Astrocyte of the spinal cord (primary cell): Measurements from ENCODE around the gene DENND5B.
"Not testable (repeated sequence)": the region's sequence is repeated elsewhere in the genome, so short reads cannot be mapped to it uniquely, and the experiment has no call there.

ENCODE experiments used
- DNase-seq: peaks from one replicate; pipeline ENCODE4 v3.0.0; 2011; ENCODE audit warnings: low read depth, low spot score
- H3K4me3 ChIP-seq: 2 replicates; pipeline ENCODE4 v1.5.1; 2011; ENCODE audit warnings: low read depth, mild to moderate bottlenecking, low read length, moderate library complexity
- CTCF ChIP-seq: IDR thresholded peaks from 2 replicates; pipeline ENCODE4 v1.5.1; 2012; ENCODE audit warnings: low read depth, mild to moderate bottlenecking, low read length, inconsistent platforms
- in situ Hi-C: cut with HindIII; loops from 2 replicates; pipeline ENCODE4 v1.10.0; 2017; ENCODE audit warnings: low sequenced_read_pairs

The DENND5B gene

GRCh38 chr12:31387011-31387410 is 203.9 kb downstream of the DENND5B start:
- DNase-seq, result no peak
- in situ Hi-C loops, result no loop called here
- no peak for TF ChIP-seq CTCF
- no peak overlapping the region for H3K4me3 ChIP-seq

GRCh38 chr12:31386364-31386777 is 204.6 kb downstream of the DENND5B start:
- TF ChIP-seq CTCF, result no peak
- no peak overlapping the region for H3K4me3 ChIP-seq
- DNase-seq, result no peak
- in situ Hi-C loops, result no loop called here

- in situ Hi-C loops, DNase-seq: not testable (repeated sequence)
Observed at GRCh38 chr12:31377210-31377609, 213.7 kb downstream of the DENND5B start.

GRCh38 chr12:31375422-31375821 is 215.5 kb downstream of the DENND5B start:
- DNase-seq, in situ Hi-C loops: not testable (repeated sequence)

More at GRCh38 chr12:31377210-31377609, 213.7 kb downstream of the DENND5B start:
- not testable (repeated sequence) for H3K4me3 ChIP-seq

GRCh38 chr12:31371256-31371620 is 219.7 kb downstream of the DENND5B start:
- H3K4me3 ChIP-seq, result no peak overlapping the region
- in situ Hi-C loops, result no loop called here
- TF ChIP-seq CTCF, result no peak
- no peak for DNase-seq

More at GRCh38 chr12:31375422-31375821, 215.5 kb downstream of the DENND5B start:
- H3K4me3 ChIP-seq, result not testable (repeated sequence)

- H3K4me3 ChIP-seq, result no peak overlapping the region
- in situ Hi-C loops, result no loop called here
- no peak for DNase-seq
- no peak for TF ChIP-seq CTCF
Observed at GRCh38 chr12:31370531-31371255, 220.2 kb downstream of the DENND5B start.

GRCh38 chr12:31369712-31370521 is 221.0 kb downstream of the DENND5B start:
- H3K4me3 ChIP-seq, result no peak overlapping the region
- in situ Hi-C loops, result no loop called here
- DNase-seq, result peak; percentile 50
- TF ChIP-seq CTCF, result no peak
